Measurements from ENCODE around the gene PARVB.

DNA sequence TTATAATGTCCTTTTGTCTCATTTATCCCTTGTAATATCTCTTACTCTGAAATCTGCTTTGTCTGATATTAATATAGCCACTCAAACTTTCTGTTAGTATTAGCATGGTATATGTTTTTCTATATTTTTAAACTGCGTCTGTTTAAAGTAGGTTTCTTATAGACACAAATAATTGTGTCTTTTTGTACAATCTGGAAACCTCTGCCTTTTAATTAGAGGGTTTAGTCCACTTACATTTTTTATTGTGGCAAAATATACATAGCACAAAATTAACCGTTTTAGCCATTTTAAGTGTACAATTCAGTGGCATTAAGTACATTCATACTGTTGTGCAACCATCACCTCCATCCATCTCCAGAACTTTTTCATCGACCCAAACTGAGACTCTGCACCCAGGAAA, 185.2 kb downstream of the PARVB start:
- TF ChIP-seq, protein P1, sequence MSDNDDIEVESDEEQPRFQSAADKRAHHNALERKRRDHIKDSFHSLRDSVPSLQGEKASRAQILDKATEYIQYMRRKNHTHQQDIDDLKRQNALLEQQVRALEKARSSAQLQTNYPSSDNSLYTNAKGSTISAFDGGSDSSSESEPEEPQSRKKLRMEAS (IDR thresholded peaks at IDR 0.05; ENCODE audit: low read depth, low read length) = no peak
- TF ChIP-seq, protein P2, sequence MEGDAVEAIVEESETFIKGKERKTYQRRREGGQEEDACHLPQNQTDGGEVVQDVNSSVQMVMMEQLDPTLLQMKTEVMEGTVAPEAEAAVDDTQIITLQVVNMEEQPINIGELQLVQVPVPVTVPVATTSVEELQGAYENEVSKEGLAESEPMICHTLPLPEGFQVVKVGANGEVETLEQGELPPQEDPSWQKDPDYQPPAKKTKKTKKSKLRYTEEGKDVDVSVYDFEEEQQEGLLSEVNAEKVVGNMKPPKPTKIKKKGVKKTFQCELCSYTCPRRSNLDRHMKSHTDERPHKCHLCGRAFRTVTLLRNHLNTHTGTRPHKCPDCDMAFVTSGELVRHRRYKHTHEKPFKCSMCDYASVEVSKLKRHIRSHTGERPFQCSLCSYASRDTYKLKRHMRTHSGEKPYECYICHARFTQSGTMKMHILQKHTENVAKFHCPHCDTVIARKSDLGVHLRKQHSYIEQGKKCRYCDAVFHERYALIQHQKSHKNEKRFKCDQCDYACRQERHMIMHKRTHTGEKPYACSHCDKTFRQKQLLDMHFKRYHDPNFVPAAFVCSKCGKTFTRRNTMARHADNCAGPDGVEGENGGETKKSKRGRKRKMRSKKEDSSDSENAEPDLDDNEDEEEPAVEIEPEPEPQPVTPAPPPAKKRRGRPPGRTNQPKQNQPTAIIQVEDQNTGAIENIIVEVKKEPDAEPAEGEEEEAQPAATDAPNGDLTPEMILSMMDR (IDR thresholded peaks at IDR 0.05; ENCODE audit: low read depth, low read length) = no peak
